Testis (tissue), 2 donors: ENCODE results near the gene SLC26A11.

ENCODE experiments used
- CTCF ChIP-seq, 3 experiments: fragments of 450-650 bp in 2 of 3; fragments of 200-600 bp in 1 of 3; sonication (generic) in 1 of 3; IDR thresholded peaks; one replicate each; pipeline ENCODE4 v1.5.1; 2016 to 2019; ENCODE audit warnings: antibody characterized with exemption in 3 of 3, mild to moderate bottlenecking in 2 of 3, moderate library complexity in 1 of 3
- POLR2A ChIP-seq: fragments of 450-650 bp; IDR thresholded peaks from one replicate; pipeline ENCODE4 v1.6.1; 2017; ENCODE audit warnings: antibody characterized with exemption, mild to moderate bottlenecking, moderate library complexity

GRCh38 chr17:80173126-80173525 lies 47.1 kb upstream of the SLC26A11 start:
- no peak for TF ChIP-seq CTCF (IDR thresholded peaks at IDR 0.05)
- TF ChIP-seq POLR2A: no peak
